HEK293 (cell line): Measurements from ENCODE around the gene PARD3B.

Source experiments
- CTCF ChIA-PET: fragments of 350-600 bp; formaldehyde crosslinking; extraction: SDS; loops from one replicate; lab custom pipeline; 2021; ENCODE audit warnings: antibody characterized with exemption; lab: Yijun Ruan, JAX
- POLR2A ChIA-PET: fragments of 300-600 bp; formaldehyde crosslinking; extraction: SDS; loops from one replicate; lab custom pipeline; 2020; ENCODE audit warnings: antibody characterized with exemption, inconsistent platforms; lab: Yijun Ruan, JAX
- H3K27ac ChIP-seq: fragments of 200-500 bp; sonication (Bioruptor generic); 2 replicates; pipeline ENCODE4 v1.5.1; 2014; ENCODE audit warnings: low read depth, low read length, control low read depth, inconsistent platforms; ENCODE audit errors: extremely low read depth
- H3K36me3 ChIP-seq, 2 experiments: fragments of 200-500 bp in 1 of 2; sonication (Bioruptor generic) in 1 of 2; 1 replicate in 1 of 2; 2 replicates in 1 of 2; pipeline ENCODE4 v1.5.1; 2014 to 2017; ENCODE audit warnings: inconsistent platforms in 2 of 2, low read length in 2 of 2; ENCODE audit not compliant: control insufficient read depth in 2 of 2, insufficient read depth in 1 of 2
- H3K4me1 ChIP-seq: fragments of 200-500 bp; sonication (Bioruptor generic); 2 replicates; pipeline ENCODE4 v1.5.1; 2014; ENCODE audit warnings: mild to moderate bottlenecking, low read length, inconsistent platforms; ENCODE audit not compliant: control insufficient read depth, insufficient read depth
- H3K4me3 ChIP-seq: 2 replicates; pipeline ENCODE4 v1.5.1; 2011; ENCODE audit warnings: low read depth, mild to moderate bottlenecking, control low read depth, low read length, moderate library complexity
- H3K9me3 ChIP-seq: fragments of 200-500 bp; sonication (Bioruptor generic); 2 replicates; pipeline ENCODE4 v1.5.1; 2014; ENCODE audit warnings: low read depth, low read length, inconsistent platforms; ENCODE audit not compliant: control insufficient read depth, insufficient read depth
- GLI4 ChIP-seq: fragments of 450-650 bp; formaldehyde crosslinking; IDR thresholded peaks from 2 replicates; pipeline ENCODE4 v1.5.1; 2016; ENCODE audit warnings: missing biosample characterization, missing genetic modification characterization
- RBAK ChIP-seq: fragments of 450-650 bp; formaldehyde crosslinking; IDR thresholded peaks from 2 replicates; pipeline ENCODE4 v1.5.1; 2016; ENCODE audit warnings: missing biosample characterization, missing genetic modification characterization
- SALL2 ChIP-seq: fragments of 450-650 bp; formaldehyde crosslinking; IDR thresholded peaks from 2 replicates; pipeline ENCODE4 v1.5.0; 2017; ENCODE audit warnings: missing biosample characterization, mild to moderate bottlenecking, missing genetic modification characterization, borderline replicate concordance
- ZBTB21 ChIP-seq: fragments of 450-650 bp; formaldehyde crosslinking; IDR thresholded peaks from 2 replicates; pipeline ENCODE4 v1.5.1; 2017; ENCODE audit warnings: missing biosample characterization, missing genetic modification characterization
- ZFP41 ChIP-seq: fragments of 450-650 bp; formaldehyde crosslinking; IDR thresholded peaks from 2 replicates; pipeline ENCODE4 v1.5.1; 2016; ENCODE audit warnings: missing biosample characterization, missing genetic modification characterization, borderline replicate concordance
- ZNF114 ChIP-seq: fragments of 450-650 bp; formaldehyde crosslinking; IDR thresholded peaks from 2 replicates; pipeline ENCODE4 v1.5.0; 2017; ENCODE audit warnings: missing biosample characterization, missing genetic modification characterization
- ZNF223 ChIP-seq: fragments of 450-650 bp; formaldehyde crosslinking; IDR thresholded peaks from 2 replicates; pipeline ENCODE4 v1.5.1; 2016; ENCODE audit warnings: missing biosample characterization, missing genetic modification characterization
- ZNF354C ChIP-seq: fragments of 450-650 bp; formaldehyde crosslinking; IDR thresholded peaks from 2 replicates; pipeline ENCODE4 v1.5.1; 2016; ENCODE audit warnings: missing biosample characterization, missing genetic modification characterization, low read depth, borderline replicate concordance
- ZNF416 ChIP-seq: fragments of 450-650 bp; formaldehyde crosslinking; IDR thresholded peaks from 2 replicates; pipeline ENCODE4 v1.5.1; 2016; ENCODE audit warnings: missing biosample characterization, missing genetic modification characterization
- ZNF555 ChIP-seq: fragments of 450-650 bp; formaldehyde crosslinking; conservative IDR thresholded peaks from 2 replicates; pipeline ENCODE4 v1.5.1; 2017; ENCODE audit warnings: missing biosample characterization, mild to moderate bottlenecking, missing genetic modification characterization, inconsistent platforms
- ZNF610 ChIP-seq: fragments of 450-650 bp; formaldehyde crosslinking; IDR thresholded peaks from 2 replicates; pipeline ENCODE4 v1.5.1; 2016; ENCODE audit warnings: missing biosample characterization, missing genetic modification characterization, borderline replicate concordance
- ZNF654 ChIP-seq: fragments of 450-650 bp; formaldehyde crosslinking; IDR thresholded peaks from 2 replicates; pipeline ENCODE4 v1.5.1; 2016; ENCODE audit warnings: low read depth, missing biosample characterization, missing genetic modification characterization
- ZNF660 ChIP-seq: fragments of 450-650 bp; IDR thresholded peaks from 2 replicates; pipeline ENCODE4 v1.5.1; 2018; ENCODE audit warnings: missing biosample characterization, mild to moderate bottlenecking, missing genetic modification characterization
- ZNF677 ChIP-seq: fragments of 450-650 bp; IDR thresholded peaks from 2 replicates; pipeline ENCODE4 v1.5.0; 2018; ENCODE audit warnings: missing biosample characterization, mild to moderate bottlenecking, missing genetic modification characterization, moderate library complexity
- TF ChIP-seq, protein P1 (sequence below): fragments of 450-650 bp; formaldehyde crosslinking; IDR thresholded peaks from 2 replicates; pipeline ENCODE4 v1.5.1; 2016; ENCODE audit warnings: missing biosample characterization, missing genetic modification characterization
- TF ChIP-seq, protein P2 (sequence below): fragments of 450-650 bp; formaldehyde crosslinking; IDR thresholded peaks from 2 replicates; pipeline ENCODE4 v1.5.1; 2016; ENCODE audit warnings: missing biosample characterization, missing genetic modification characterization
- TF ChIP-seq, protein P3 (sequence below): IDR thresholded peaks from 2 replicates; pipeline ENCODE4 v1.6.1; 2011; ENCODE audit warnings: mild to moderate bottlenecking, low read depth, low read length, borderline replicate concordance
- TF ChIP-seq, protein P4 (sequence below): fragments of 450-650 bp; formaldehyde crosslinking; conservative IDR thresholded peaks from 2 replicates; pipeline ENCODE4 v1.5.1; 2016; ENCODE audit warnings: low read depth, missing biosample characterization, missing genetic modification characterization
- TF ChIP-seq, protein P5 (sequence below): fragments of 450-650 bp; formaldehyde crosslinking; IDR thresholded peaks from 2 replicates; pipeline ENCODE4 v1.5.1; 2016; ENCODE audit warnings: missing biosample characterization, missing genetic modification characterization
- TF ChIP-seq, protein P6 (sequence below): fragments of 450-650 bp; formaldehyde crosslinking; IDR thresholded peaks from 2 replicates; pipeline ENCODE4 v1.5.1; 2017; ENCODE audit warnings: missing biosample characterization, mild to moderate bottlenecking, missing genetic modification characterization, moderate library complexity

Gene PARD3B

DNA sequence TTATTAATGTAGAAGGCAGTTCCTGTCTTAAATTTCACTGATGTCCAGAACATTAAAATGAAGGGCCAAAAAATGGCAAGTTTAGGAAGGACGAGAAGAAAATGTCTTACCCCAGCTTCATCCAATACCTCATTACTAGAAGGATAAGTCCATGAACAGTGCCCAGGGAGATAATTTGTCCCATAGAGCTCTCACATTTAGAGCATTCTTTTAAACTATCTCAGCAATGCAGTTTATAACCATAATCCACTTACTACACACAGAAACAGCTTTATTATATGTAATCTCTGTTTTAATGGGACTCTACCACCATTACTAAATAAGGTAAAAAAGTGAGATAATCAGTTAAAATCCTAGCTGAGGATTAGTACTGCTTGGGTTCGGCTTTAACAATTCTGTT is 142.5 kb downstream of the PARD3B start (continued):
- TF ChIP-seq, protein P1, sequence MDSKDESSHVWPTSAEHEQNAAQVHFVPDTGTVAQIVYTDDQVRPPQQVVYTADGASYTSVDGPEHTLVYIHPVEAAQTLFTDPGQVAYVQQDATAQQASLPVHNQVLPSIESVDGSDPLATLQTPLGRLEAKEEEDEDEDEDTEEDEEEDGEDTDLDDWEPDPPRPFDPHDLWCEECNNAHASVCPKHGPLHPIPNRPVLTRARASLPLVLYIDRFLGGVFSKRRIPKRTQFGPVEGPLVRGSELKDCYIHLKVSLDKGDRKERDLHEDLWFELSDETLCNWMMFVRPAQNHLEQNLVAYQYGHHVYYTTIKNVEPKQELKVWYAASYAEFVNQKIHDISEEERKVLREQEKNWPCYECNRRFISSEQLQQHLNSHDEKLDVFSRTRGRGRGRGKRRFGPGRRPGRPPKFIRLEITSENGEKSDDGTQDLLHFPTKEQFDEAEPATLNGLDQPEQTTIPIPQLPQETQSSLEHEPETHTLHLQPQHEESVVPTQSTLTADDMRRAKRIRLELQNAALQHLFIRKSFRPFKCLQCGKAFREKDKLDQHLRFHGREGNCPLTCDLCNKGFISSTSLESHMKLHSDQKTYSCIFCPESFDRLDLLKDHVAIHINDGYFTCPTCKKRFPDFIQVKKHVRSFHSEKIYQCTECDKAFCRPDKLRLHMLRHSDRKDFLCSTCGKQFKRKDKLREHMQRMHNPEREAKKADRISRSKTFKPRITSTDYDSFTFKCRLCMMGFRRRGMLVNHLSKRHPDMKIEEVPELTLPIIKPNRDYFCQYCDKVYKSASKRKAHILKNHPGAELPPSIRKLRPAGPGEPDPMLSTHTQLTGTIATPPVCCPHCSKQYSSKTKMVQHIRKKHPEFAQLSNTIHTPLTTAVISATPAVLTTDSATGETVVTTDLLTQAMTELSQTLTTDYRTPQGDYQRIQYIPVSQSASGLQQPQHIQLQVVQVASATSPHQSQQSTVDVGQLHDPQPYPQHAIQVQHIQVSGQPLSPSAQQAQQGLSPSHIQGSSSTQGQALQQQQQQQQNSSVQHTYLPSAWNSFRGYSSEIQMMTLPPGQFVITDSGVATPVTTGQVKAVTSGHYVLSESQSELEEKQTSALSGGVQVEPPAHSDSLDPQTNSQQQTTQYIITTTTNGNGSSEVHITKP (tag by site-specific recombination): no peak
- TF ChIP-seq ZNF416: no peak
- TF ChIP-seq SALL2 (tag by site-specific recombination): no peak
- no peak for TF ChIP-seq ZNF114 (tag by site-specific recombination)
- no peak for TF ChIP-seq ZBTB21 (tag by site-specific recombination)
- TF ChIP-seq ZNF354C (tag by site-specific recombination): no peak

DNA sequence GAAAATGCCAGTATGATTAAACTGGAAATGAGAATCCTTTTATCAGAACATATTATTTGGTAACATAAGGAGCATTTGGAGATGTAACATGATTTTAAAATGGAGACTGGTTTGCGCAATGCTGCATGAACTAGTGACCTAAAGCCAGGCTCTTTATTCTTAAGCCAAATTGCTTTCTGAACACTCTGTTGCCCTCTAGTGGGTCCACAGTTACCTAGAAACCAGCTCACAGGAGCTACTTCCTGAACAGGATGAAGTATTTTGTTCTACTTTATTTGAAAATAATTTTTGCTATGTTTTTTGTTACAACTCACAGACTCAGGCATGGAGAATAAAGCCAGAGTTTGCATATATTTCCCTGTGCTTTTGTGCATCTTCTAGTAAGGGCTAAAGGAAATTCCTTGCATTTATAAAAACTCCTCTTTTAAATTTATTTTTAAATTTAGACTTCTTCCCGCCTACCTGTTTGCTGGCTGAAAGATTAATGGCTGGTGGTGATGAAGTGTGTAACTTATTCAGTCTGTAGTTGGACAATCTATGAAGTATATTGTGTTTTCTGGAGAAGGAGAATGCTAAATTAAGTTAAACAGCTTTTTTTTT is 146.7 kb downstream of the PARD3B start:
- ChIA-PET CTCF (interaction anchor here (0.6 to 2.3 kb wide), 12 partner anchors 9 to 991 kb away, joined by 3 to 7 read pairs (median 4); no protein-coding TSS in a partner anchor), POLR2A (no interaction called here)
- H3K27ac ChIP-seq: no peak overlapping the region
- no peak overlapping the region for H3K4me3 ChIP-seq
- no peaks in the 10 kb centered on the region for H3K9me3 ChIP-seq
- no peaks in the 10 kb centered on the region for H3K4me1 ChIP-seq
- no peaks in the 10 kb centered on the region for H3K36me3 ChIP-seq
- TF ChIP-seq, protein P2, sequence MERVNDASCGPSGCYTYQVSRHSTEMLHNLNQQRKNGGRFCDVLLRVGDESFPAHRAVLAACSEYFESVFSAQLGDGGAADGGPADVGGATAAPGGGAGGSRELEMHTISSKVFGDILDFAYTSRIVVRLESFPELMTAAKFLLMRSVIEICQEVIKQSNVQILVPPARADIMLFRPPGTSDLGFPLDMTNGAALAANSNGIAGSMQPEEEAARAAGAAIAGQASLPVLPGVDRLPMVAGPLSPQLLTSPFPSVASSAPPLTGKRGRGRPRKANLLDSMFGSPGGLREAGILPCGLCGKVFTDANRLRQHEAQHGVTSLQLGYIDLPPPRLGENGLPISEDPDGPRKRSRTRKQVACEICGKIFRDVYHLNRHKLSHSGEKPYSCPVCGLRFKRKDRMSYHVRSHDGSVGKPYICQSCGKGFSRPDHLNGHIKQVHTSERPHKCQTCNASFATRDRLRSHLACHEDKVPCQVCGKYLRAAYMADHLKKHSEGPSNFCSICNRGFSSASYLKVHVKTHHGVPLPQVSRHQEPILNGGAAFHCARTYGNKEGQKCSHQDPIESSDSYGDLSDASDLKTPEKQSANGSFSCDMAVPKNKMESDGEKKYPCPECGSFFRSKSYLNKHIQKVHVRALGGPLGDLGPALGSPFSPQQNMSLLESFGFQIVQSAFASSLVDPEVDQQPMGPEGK (tag by site-specific recombination): no peak
- TF ChIP-seq GLI4 (tag by site-specific recombination) (no peak), ZNF555 (tag by site-specific recombination) (no peak), RBAK (tag by site-specific recombination) (no peak), ZNF654 (tag by site-specific recombination) (peak; percentile 57), ZNF223 (tag by site-specific recombination) (no peak), ZNF660 (peak; percentile 41; the same call in 1 of the 2 replicates), ZFP41 (tag by site-specific recombination) (no peak), ZNF610 (tag by site-specific recombination) (no peak), ZNF416 (no peak), ZNF677 (tag by site-specific recombination) (no peak)
- TF ChIP-seq, protein P3, sequence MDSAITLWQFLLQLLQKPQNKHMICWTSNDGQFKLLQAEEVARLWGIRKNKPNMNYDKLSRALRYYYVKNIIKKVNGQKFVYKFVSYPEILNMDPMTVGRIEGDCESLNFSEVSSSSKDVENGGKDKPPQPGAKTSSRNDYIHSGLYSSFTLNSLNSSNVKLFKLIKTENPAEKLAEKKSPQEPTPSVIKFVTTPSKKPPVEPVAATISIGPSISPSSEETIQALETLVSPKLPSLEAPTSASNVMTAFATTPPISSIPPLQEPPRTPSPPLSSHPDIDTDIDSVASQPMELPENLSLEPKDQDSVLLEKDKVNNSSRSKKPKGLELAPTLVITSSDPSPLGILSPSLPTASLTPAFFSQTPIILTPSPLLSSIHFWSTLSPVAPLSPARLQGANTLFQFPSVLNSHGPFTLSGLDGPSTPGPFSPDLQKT: no peak
- TF ChIP-seq, protein P4, sequence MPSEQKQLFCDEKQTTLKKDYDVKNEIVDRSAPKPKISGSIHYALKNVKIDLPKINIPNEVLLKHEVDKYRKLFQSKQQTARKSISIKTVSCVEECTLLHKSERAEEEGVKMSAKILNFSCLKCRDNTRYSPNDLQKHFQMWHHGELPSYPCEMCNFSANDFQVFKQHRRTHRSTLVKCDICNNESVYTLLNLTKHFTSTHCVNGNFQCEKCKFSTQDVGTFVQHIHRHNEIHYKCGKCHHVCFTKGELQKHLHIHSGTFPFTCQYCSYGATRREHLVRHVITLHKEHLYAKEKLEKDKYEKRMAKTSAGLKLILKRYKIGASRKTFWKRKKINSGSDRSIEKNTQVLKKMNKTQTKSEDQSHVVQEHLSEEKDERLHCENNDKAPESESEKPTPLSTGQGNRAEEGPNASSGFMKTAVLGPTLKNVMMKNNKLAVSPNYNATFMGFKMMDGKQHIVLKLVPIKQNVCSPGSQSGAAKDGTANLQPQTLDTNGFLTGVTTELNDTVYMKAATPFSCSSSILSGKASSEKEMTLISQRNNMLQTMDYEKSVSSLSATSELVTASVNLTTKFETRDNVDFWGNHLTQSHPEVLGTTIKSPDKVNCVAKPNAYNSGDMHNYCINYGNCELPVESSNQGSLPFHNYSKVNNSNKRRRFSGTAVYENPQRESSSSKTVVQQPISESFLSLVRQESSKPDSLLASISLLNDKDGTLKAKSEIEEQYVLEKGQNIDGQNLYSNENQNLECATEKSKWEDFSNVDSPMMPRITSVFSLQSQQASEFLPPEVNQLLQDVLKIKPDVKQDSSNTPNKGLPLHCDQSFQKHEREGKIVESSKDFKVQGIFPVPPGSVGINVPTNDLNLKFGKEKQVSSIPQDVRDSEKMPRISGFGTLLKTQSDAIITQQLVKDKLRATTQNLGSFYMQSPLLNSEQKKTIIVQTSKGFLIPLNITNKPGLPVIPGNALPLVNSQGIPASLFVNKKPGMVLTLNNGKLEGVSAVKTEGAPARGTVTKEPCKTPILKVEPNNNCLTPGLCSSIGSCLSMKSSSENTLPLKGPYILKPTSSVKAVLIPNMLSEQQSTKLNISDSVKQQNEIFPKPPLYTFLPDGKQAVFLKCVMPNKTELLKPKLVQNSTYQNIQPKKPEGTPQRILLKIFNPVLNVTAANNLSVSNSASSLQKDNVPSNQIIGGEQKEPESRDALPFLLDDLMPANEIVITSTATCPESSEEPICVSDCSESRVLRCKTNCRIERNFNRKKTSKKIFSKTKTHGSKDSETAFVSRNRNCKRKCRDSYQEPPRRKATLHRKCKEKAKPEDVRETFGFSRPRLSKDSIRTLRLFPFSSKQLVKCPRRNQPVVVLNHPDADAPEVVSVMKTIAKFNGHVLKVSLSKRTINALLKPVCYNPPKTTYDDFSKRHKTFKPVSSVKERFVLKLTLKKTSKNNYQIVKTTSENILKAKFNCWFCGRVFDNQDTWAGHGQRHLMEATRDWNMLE (tag by site-specific recombination): no peak
- TF ChIP-seq, protein P5, sequence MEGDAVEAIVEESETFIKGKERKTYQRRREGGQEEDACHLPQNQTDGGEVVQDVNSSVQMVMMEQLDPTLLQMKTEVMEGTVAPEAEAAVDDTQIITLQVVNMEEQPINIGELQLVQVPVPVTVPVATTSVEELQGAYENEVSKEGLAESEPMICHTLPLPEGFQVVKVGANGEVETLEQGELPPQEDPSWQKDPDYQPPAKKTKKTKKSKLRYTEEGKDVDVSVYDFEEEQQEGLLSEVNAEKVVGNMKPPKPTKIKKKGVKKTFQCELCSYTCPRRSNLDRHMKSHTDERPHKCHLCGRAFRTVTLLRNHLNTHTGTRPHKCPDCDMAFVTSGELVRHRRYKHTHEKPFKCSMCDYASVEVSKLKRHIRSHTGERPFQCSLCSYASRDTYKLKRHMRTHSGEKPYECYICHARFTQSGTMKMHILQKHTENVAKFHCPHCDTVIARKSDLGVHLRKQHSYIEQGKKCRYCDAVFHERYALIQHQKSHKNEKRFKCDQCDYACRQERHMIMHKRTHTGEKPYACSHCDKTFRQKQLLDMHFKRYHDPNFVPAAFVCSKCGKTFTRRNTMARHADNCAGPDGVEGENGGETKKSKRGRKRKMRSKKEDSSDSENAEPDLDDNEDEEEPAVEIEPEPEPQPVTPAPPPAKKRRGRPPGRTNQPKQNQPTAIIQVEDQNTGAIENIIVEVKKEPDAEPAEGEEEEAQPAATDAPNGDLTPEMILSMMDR (tag by site-specific recombination): 0 out of 2 replicates have a peak, but pooled peaks have one; percentile 24
- TF ChIP-seq, protein P6, sequence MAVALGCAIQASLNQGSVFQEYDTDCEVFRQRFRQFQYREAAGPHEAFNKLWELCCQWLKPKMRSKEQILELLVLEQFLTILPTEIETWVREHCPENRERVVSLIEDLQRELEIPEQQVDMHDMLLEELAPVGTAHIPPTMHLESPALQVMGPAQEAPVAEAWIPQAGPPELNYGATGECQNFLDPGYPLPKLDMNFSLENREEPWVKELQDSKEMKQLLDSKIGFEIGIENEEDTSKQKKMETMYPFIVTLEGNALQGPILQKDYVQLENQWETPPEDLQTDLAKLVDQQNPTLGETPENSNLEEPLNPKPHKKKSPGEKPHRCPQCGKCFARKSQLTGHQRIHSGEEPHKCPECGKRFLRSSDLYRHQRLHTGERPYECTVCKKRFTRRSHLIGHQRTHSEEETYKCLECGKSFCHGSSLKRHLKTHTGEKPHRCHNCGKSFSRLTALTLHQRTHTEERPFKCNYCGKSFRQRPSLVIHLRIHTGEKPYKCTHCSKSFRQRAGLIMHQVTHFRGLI (tag by site-specific recombination): no peak
